GM21786 (cell line): ENCODE data around the gene TIAL1.
"Not testable (repeated sequence)": the region's sequence is repeated elsewhere in the genome, so short reads cannot be mapped to it uniquely, and the experiment has no call there.

Experiments used
- ATAC-seq: cut with Tn5 transposase; IDR thresholded peaks from one replicate; pipeline ENCODE4 v1.9.1; 2021; ENCODE audit not compliant: unreplicated experiment

Gene TIAL1

GRCh38 chr10:119614686-119615085 lies 17.9 kb upstream of the TIAL1 start:
- ATAC-seq: no peak

- ATAC-seq: no peak
Measured at GRCh38 chr10:119613741-119614140, 17.0 kb upstream of the TIAL1 start.

- ATAC-seq: no peak
Measured at GRCh38 chr10:119611433-119611832, 14.7 kb upstream of the TIAL1 start.

GRCh38 chr10:119609516-119609915 lies 12.8 kb upstream of the TIAL1 start:
- ATAC-seq: no peak

GRCh38 chr10:119608316-119609155 lies 11.8 kb upstream of the TIAL1 start:
- no peak for ATAC-seq

- no peak for ATAC-seq
Measured at GRCh38 chr10:119604468-119604867, 7.7 kb upstream of the TIAL1 start.

- no peak for ATAC-seq
Measured at GRCh38 chr10:119602241-119603095, 5.7 kb upstream of the TIAL1 start.

GRCh38 chr10:119598397-119598796 lies 1.6 kb upstream of the TIAL1 start:
- no peak for ATAC-seq

GRCh38 chr10:119597405-119598186 lies 832 bp upstream of the TIAL1 start:
- ATAC-seq: no peak

- no peak for ATAC-seq
Measured at GRCh38 chr10:119595676-119596515, 868 bp downstream of the TIAL1 start.

GRCh38 chr10:119595134-119595675 lies 1.6 kb downstream of the TIAL1 start:
- no peak for ATAC-seq

GRCh38 chr10:119588071-119588470 lies 8.7 kb downstream of the TIAL1 start:
- no peak for ATAC-seq

GRCh38 chr10:119578355-119578754 lies 18.4 kb downstream of the TIAL1 start:
- ATAC-seq: no peak

- no peak for ATAC-seq
Measured at GRCh38 chr10:119575991-119576390, 20.8 kb downstream of the TIAL1 start.

GRCh38 chr10:119575506-119575905 lies 21.3 kb downstream of the TIAL1 start:
- ATAC-seq: no peak

GRCh38 chr10:119567978-119568377 lies 28.8 kb downstream of the TIAL1 start:
- no peak for ATAC-seq

GRCh38 chr10:119562097-119562496 lies 34.7 kb downstream of the TIAL1 start:
- ATAC-seq: no peak

GRCh38 chr10:119559511-119559910 lies 37.3 kb downstream of the TIAL1 start:
- ATAC-seq: not testable (repeated sequence)

GRCh38 chr10:119556081-119556480 lies 40.7 kb downstream of the TIAL1 start:
- not testable (repeated sequence) for ATAC-seq

GRCh38 chr10:119555178-119555784 lies 41.5 kb downstream of the TIAL1 start:
- no peak for ATAC-seq
